GM13976 (cell line): ENCODE measurements around the gene ARL8B.
A peak's percentile ranks its signal among the peaks of the same experiment; 100 is the strongest.
"Not testable (repeated sequence)": the region's sequence is repeated elsewhere in the genome, so short reads cannot be mapped to it uniquely, and the experiment has no call there.

Source experiments
- DNase-seq: peaks from one replicate; pipeline ENCODE4 v3.0.0; 2012; ENCODE audit warnings: low spot score
- in situ Hi-C: fragments of 300-500 bp; cut with MboI; formaldehyde crosslinking; loops from one replicate; pipeline ENCODE4 v1.12.0; 2022; ENCODE audit warnings: low sequenced_read_pairs, mixed read lengths, inconsistent platforms; ENCODE audit not compliant: unreplicated experiment
- TF ChIP-seq, protein P1 (sequence below): IDR thresholded peaks from 2 replicates; pipeline ENCODE4 v1.5.1; 2012; ENCODE audit warnings: borderline replicate concordance, mild to moderate bottlenecking; ENCODE audit not compliant: insufficient read depth; ENCODE audit errors: extremely low read depth, missing control alignments, control extremely low read depth

Gene ARL8B

GRCh38 chr3:5110337-5110736 is 11.8 kb upstream of the ARL8B start:
- DNase-seq: no peak
- in situ Hi-C loops: no loop called here
- TF ChIP-seq, protein P1, sequence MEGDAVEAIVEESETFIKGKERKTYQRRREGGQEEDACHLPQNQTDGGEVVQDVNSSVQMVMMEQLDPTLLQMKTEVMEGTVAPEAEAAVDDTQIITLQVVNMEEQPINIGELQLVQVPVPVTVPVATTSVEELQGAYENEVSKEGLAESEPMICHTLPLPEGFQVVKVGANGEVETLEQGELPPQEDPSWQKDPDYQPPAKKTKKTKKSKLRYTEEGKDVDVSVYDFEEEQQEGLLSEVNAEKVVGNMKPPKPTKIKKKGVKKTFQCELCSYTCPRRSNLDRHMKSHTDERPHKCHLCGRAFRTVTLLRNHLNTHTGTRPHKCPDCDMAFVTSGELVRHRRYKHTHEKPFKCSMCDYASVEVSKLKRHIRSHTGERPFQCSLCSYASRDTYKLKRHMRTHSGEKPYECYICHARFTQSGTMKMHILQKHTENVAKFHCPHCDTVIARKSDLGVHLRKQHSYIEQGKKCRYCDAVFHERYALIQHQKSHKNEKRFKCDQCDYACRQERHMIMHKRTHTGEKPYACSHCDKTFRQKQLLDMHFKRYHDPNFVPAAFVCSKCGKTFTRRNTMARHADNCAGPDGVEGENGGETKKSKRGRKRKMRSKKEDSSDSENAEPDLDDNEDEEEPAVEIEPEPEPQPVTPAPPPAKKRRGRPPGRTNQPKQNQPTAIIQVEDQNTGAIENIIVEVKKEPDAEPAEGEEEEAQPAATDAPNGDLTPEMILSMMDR: no peak

GRCh38 chr3:5112043-5112442 is 10.0 kb upstream of the ARL8B start:
- in situ Hi-C loops: no loop called here
- peak; percentile 51 for DNase-seq
- TF ChIP-seq, protein P1: no peak

DNA sequence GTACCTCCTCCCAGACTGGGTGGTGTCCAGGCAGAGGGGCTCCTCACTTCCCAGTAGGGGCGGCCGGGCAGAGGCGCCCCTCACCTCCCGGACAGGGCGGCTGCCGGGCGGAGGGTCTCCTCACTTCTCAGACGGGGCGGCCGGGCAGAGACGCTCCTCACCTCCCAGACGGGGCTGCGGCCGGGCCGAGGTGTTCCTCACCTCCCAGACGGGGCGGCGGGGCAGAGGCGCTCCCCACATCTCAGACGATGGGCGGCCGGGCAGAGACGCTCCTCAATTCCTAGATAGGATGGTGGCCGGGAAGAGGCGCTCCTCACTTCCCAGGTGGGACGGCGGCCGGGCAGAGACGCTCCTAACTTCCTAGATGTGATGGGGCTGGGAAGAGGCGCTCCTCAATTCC is 8.4 kb upstream of the ARL8B start:
- in situ Hi-C loops, DNase-seq: not testable (repeated sequence)

DNA sequence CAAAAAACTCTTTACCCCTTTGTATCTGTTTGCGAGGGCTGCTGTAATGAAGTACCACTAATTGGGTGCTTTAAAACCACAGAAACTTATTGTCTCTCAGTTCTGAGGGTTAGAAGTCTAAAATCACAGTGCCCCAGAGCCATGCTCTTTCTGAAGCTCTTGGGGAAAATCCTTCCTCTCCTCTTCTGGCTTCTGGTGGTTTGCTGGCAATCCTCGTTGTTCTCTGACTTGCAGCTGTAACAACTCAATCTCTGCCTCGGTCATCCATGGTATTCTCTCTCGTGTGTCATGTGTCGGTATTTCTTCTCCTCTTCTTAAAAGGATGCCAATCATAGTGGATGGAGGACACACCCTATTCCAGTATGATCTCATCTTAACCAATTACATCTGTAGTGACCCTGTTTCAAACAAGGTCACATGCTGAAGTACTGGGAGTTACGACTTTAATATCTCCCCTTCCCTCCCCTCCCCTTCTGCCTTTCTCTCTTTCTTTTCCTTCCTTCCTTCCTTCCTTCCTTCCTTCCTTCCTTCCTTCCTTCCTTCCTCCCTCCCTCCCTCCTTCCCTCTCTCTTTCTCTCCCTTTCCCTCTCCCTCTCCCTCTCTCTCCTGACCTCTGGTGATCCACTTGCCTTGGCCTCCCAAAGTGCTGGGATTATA is 6.5 kb upstream of the ARL8B start:
- TF ChIP-seq, protein P1: no peak
- in situ Hi-C loops: no loop called here

DNA sequence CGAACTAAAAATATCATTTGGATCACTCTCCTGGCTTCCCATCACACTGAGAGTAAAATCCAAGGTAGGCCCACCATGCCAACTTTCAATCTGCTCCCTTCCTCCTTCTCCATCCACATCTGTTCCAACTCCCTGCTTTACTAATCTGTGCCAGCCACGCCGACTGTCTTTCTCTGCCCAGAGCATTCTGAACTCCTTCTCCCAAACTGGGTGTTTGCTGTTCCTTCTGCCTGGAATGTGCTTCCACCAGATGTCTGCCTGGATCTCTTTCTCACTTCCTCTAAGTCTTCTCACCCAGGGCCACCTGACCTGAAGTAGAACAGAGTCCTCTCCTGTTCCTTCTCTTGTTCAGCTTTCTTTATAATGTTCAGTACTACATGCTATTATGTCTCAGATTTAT is 5.6 kb upstream of the ARL8B start:
- TF ChIP-seq, protein P1: no peak
- DNase-seq: no peak
- in situ Hi-C loops: no loop called here

More for the DNA sequence above, 6.5 kb upstream of the ARL8B start:
- DNase-seq: no peak

DNA sequence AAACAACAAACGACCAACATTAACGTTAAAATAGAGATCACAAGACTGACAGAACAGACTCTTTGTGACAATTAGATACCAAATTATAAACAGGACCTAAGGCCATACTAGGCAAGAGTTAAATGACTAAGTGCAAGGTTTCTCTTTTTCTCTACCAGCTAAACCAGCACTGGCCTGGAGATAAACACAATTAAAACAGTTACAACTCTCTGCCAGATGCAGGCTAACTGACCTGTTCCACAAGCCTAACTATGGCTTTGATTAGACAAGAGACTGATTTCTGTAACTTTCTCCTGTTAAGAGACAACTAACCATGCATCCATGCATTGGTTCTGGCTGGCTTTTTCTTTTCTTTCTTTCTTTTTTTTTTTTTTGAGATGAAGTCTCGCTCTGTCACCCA is 1.6 kb upstream of the ARL8B start:
- DNase-seq: no peak
- in situ Hi-C loops: no loop called here
- TF ChIP-seq, protein P1: no peak

- in situ Hi-C loops: no loop called here
- DNase-seq: no peak
- TF ChIP-seq, protein P1: no peak
Observed at GRCh38 chr3:5122741-5123706, 932 bp downstream of the ARL8B start.
